SU-DHL-6 (cell line): ENCODE results near the gene MAP2K5.

Source experiments
- CTCF ChIP-seq: fragments of 200-600 bp; sonication (generic); IDR thresholded peaks from one replicate; pipeline ENCODE4 v1.5.1; 2017; ENCODE audit warnings: antibody characterized with exemption, mild to moderate bottlenecking, low read length, moderate library complexity; ENCODE audit not compliant: insufficient read depth, poor library complexity, severe bottlenecking
- EZH2phosphoT487 ChIP-seq: fragments of 200-600 bp; sonication (generic), shearing (Covaris generic); conservative IDR thresholded peaks from 2 replicates; pipeline ENCODE4 v1.6.1; 2018; ENCODE audit warnings: mild to moderate bottlenecking, antibody characterized with exemption, low read length, moderate library complexity, mixed read lengths

DNA sequence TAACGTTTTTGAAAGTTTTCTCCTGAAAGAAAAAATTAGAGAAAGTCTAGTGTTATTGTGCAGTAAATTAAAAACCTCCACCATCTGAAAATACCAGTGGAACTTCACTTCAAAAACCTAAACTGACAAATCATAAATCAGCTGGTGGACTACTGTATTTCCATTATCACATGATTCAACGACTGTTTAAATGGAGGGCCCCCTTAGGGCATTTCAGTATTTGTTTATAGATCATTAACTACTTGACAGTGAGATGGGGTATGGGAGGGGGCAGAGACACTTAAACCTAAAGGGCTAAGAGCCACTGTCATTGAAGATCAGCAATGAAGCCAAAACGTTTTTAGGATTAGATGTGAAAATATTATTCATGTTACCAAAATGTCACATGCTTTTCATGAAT is 30.4 kb upstream of the MAP2K5 start:
- TF ChIP-seq CTCF = no peak
- no peak for TF ChIP-seq EZH2phosphoT487
